SK-N-SH (cell line): ENCODE data around the gene NRP2. TPM values are rescaled to one million over a fixed set of nuclear protein-coding genes. Genes with fewer than 3 reads are reported as not detected.
A peak's percentile ranks its signal among the peaks of the same experiment; 100 is the strongest.

Experiments
- CTCF ChIA-PET: fragments of 300-600, 350-600 bp; formaldehyde crosslinking; extraction: SDS; loops from one replicate; lab custom pipeline; 2021; lab: Yijun Ruan, JAX
- POLR2A ChIA-PET: fragments of 350-600 bp; sonication (Branson Sonifier 250); formaldehyde crosslinking; extraction: SDS; loops from one replicate; lab custom pipeline; 2020; ENCODE audit warnings: antibody characterized with exemption, inconsistent platforms; lab: Yijun Ruan, JAX
- DNase-seq: peaks from one replicate; pipeline ENCODE4 v3.0.0; 2012
- H2AFZ ChIP-seq: fragments of 200-600 bp; sonication (generic); 2 replicates; pipeline ENCODE4 v1.8.1; 2016; ENCODE audit warnings: antibody characterized with exemption, mild to moderate bottlenecking, low read depth
- H3F3A ChIP-seq: fragments of 200-600 bp; sonication (generic); replicated peaks from 2 replicates; pipeline ENCODE3; 2016; ENCODE audit warnings: antibody characterized with exemption, mild to moderate bottlenecking; ENCODE audit not compliant: insufficient read depth
- H3K27ac ChIP-seq, 2 experiments: fragments of 200-500 bp in 1 of 2; fragments of 200-600 bp in 1 of 2; sonication (Bioruptor generic) in 1 of 2; sonication (generic), shearing (Covaris generic) in 1 of 2; 2 replicates each; pipeline versions ENCODE4 v1.5.1 to v1.6.1; 2014 to 2016; ENCODE audit warnings: low read depth in 2 of 2, inconsistent platforms in 1 of 2, low read length in 1 of 2, mild to moderate bottlenecking in 1 of 2, mixed read lengths in 1 of 2
- H3K27me3 ChIP-seq: fragments of 200-600 bp; sonication (generic), shearing (Covaris generic); 2 replicates; pipeline ENCODE4 v1.6.1; 2016; ENCODE audit warnings: mixed run types; ENCODE audit not compliant: insufficient read depth
- H3K36me3 ChIP-seq, 2 experiments: fragments of 200-500 bp in 1 of 2; fragments of 200-600 bp in 1 of 2; sonication (Bioruptor generic) in 1 of 2; sonication (generic) in 1 of 2; replicated peaks in 1 of 2; 2 replicates each; pipeline versions ENCODE3 to v1.5.1; 2014 to 2016; ENCODE audit warnings: low read length in 1 of 2, mild to moderate bottlenecking in 1 of 2; ENCODE audit not compliant: insufficient read depth in 2 of 2, control insufficient read depth in 1 of 2
- H3K4me1 ChIP-seq, 2 experiments: fragments of 200-500 bp in 1 of 2; fragments of 200-600 bp in 1 of 2; sonication (Bioruptor generic) in 1 of 2; sonication (generic), shearing (Covaris generic) in 1 of 2; 2 replicates each; pipeline versions ENCODE4 v1.5.1 to v1.6.1; 2014 to 2016; ENCODE audit warnings: low read depth in 1 of 2, low read length in 1 of 2, mixed run types in 1 of 2; ENCODE audit not compliant: insufficient read depth in 2 of 2, control insufficient read depth in 1 of 2
- H3K4me2 ChIP-seq: fragments of 200-600 bp; sonication (generic), shearing (Covaris generic); 2 replicates; pipeline ENCODE4 v1.6.1; 2017; ENCODE audit warnings: mixed run types
- H3K4me3 ChIP-seq, 2 experiments: fragments of 200-500 bp in 1 of 2; fragments of 200-600 bp in 1 of 2; sonication (Bioruptor generic) in 1 of 2; sonication (generic), shearing (Covaris generic) in 1 of 2; 2 replicates each; pipeline versions ENCODE4 v1.5.1 to v1.8.1; 2014 to 2016; ENCODE audit warnings: low read depth in 2 of 2, inconsistent platforms in 1 of 2, low read length in 1 of 2, mild to moderate bottlenecking in 1 of 2, mixed read lengths in 1 of 2, moderate library complexity in 1 of 2
- H3K79me2 ChIP-seq: fragments of 200-600 bp; sonication (generic); 2 replicates; pipeline ENCODE4 v1.8.1; 2017; ENCODE audit warnings: mild to moderate bottlenecking; ENCODE audit not compliant: insufficient read depth
- H3K9ac ChIP-seq: fragments of 200-600 bp; sonication (generic); 2 replicates; pipeline ENCODE4 v1.6.1; 2017; ENCODE audit warnings: mixed run types
- H3K9me2 ChIP-seq: fragments of 200-600 bp; sonication (generic); 2 replicates; pipeline ENCODE4 v1.6.1; 2017; ENCODE audit warnings: mixed run types
- H3K9me3 ChIP-seq: fragments of 200-600 bp; sonication (generic); 2 replicates; pipeline ENCODE4 v1.6.1; 2017; ENCODE audit warnings: mixed run types, mild to moderate bottlenecking, moderate library complexity
- H4K20me1 ChIP-seq: fragments of 200-600 bp; sonication (generic); 2 replicates; pipeline ENCODE4 v1.6.1; 2017; ENCODE audit warnings: mild to moderate bottlenecking, mixed run types; ENCODE audit not compliant: insufficient read depth
- CHD2 ChIP-seq: fragments of 150-350 bp; IDR thresholded peaks from 2 replicates; pipeline ENCODE4 v1.6.1; 2018; ENCODE audit warnings: low read length; ENCODE audit not compliant: partially characterized antibody
- CTCF ChIP-seq: fragments of 200-600 bp; sonication (generic); IDR thresholded peaks from 2 replicates; pipeline ENCODE4 v1.6.1; 2017; ENCODE audit warnings: antibody characterized with exemption, mild to moderate bottlenecking, moderate library complexity
- EZH2phosphoT487 ChIP-seq: fragments of 200-600 bp; sonication (generic); IDR thresholded peaks from 2 replicates; pipeline ENCODE4 v1.6.1; 2017; ENCODE audit warnings: low read depth, mixed run types, mild to moderate bottlenecking, antibody characterized with exemption, moderate library complexity, borderline replicate concordance
- FOSL2 ChIP-seq: IDR thresholded peaks from 2 replicates; pipeline ENCODE4 v1.4.0; 2012; ENCODE audit warnings: low read depth, mild to moderate bottlenecking, moderate library complexity, borderline replicate concordance
- FOXJ3 ChIP-seq: sonication (generic); formaldehyde crosslinking; IDR thresholded peaks from 2 replicates; pipeline ENCODE4 v1.5.1; 2020; ENCODE audit warnings: mild to moderate bottlenecking, missing genetic modification reagents
- IRF3 ChIP-seq: fragments of 150-350 bp; IDR thresholded peaks from 2 replicates; pipeline ENCODE4 v1.6.1; 2016; ENCODE audit warnings: mild to moderate bottlenecking, low read depth, low read length
- JUND ChIP-seq: IDR thresholded peaks from 2 replicates; pipeline ENCODE4 v1.4.0; 2012
- MAX ChIP-seq: IDR thresholded peaks from 2 replicates; pipeline ENCODE4 v1.4.0; 2012; ENCODE audit warnings: low read depth
- MXI1 ChIP-seq: IDR thresholded peaks from 2 replicates; pipeline ENCODE4 v1.6.1; 2012; ENCODE audit warnings: mild to moderate bottlenecking, low read depth, low read length, improper control_type of control experiment
- PBX3 ChIP-seq: IDR thresholded peaks from 2 replicates; pipeline ENCODE4; 2012
- RCOR1 ChIP-seq: fragments of 150-350 bp; IDR thresholded peaks from 2 replicates; pipeline ENCODE4 v1.6.1; 2017; ENCODE audit warnings: antibody characterized with exemption, low read length
- REST ChIP-seq: IDR thresholded peaks from 2 replicates; pipeline ENCODE4 v1.6.1; 2012; ENCODE audit warnings: mild to moderate bottlenecking, low read depth, low read length, moderate library complexity
- RFX5 ChIP-seq: IDR thresholded peaks from 2 replicates; pipeline ENCODE4 v1.6.1; 2012; ENCODE audit warnings: mild to moderate bottlenecking, improper control_type of control experiment, low read length
- RXRA ChIP-seq: IDR thresholded peaks from 2 replicates; pipeline ENCODE4 v1.4.0; 2012; ENCODE audit warnings: low read depth, mild to moderate bottlenecking, borderline replicate concordance
- TAF1 ChIP-seq: IDR thresholded peaks from 2 replicates; pipeline ENCODE4 v1.6.1; 2012; ENCODE audit warnings: low read depth, mild to moderate bottlenecking, low read length, moderate library complexity, borderline replicate concordance
- TCF12 ChIP-seq: IDR thresholded peaks from 2 replicates; pipeline ENCODE4 v1.4.0; 2012
- TEAD4 ChIP-seq: IDR thresholded peaks from 2 replicates; pipeline ENCODE4 v1.4.0; 2012; ENCODE audit warnings: mild to moderate bottlenecking, borderline replicate concordance; ENCODE audit not compliant: insufficient read depth
- USF1 ChIP-seq: IDR thresholded peaks from 2 replicates; pipeline ENCODE4 v1.4.0; 2012; ENCODE audit warnings: low read depth, borderline replicate concordance
- WGBS: methylation state at CpG from one replicate; pipeline ENCODE4 v1.1.6; 2017; ENCODE audit warnings: low lambda C conversion rate; 5-methylcytosine and 5-hydroxymethylcytosine counted together
- polyA plus RNA-seq, 3 experiments: library from polyadenylated mRNA; depleted of rRNA; stranded (reverse); fragments of >200 nt; gene quantifications; 2 replicates each; pipeline ENCODE4 v1.2.3, GENCODE V29; 2012

NRP2 gene
- polyA plus RNA-seq, 1 of the 3 experiments (the other 2 are of a cell fraction) = 68.8 TPM

GRCh38 chr2:205758051-205758450, 75.8 kb downstream of the NRP2 start:
- CTCF ChIA-PET = interaction anchor here (0.7 to 1.5 kb wide), 4 partner anchors 9 to 166 kb away, joined by 3 read pairs; no protein-coding TSS in a partner anchor
- peak; percentile 56 for TF ChIP-seq JUND
- TF ChIP-seq IRF3 = no peak
- no peak for TF ChIP-seq CHD2
- no peak for TF ChIP-seq CTCF
- no peak for TF ChIP-seq USF1
- peak; percentile 63 for TF ChIP-seq TCF12
- no peak for TF ChIP-seq RXRA
- TF ChIP-seq FOXJ3 (CRISPR knock-in tag) = no peak
- TF ChIP-seq RFX5 = no peak
- TF ChIP-seq REST = no peak
- peak; percentile 67; the same call in 1 of the 2 replicates for TF ChIP-seq FOSL2
- TF ChIP-seq MXI1 = no peak
- no peak for TF ChIP-seq TEAD4
- TF ChIP-seq MAX = no peak
- no peak for TF ChIP-seq RCOR1
- no peak for TF ChIP-seq EZH2phosphoT487
- no peak for TF ChIP-seq TAF1
- peak; percentile 28; the same call in 1 of the 2 replicates for TF ChIP-seq PBX3

More at GRCh38 chr2:205758051-205758450, 75.8 kb downstream of the NRP2 start:
- Histone ChIP-seq H3K36me3 (peaks cover 22 to 31% of the 10 kb centered on the region in 2 experiments), H3K4me1 (peaks cover 8 to 24% of the 10 kb centered on the region in 2 experiments; a peak in 3 of 4 replicates), H3K4me3 (no peak overlapping the region; a peak in 1 of 4 replicates), H3K9me3 (no peaks in the 10 kb centered on the region), H4K20me1 (no peaks in the 10 kb centered on the region), H3K27ac (peak overlapping the region in 1 of 2 experiments; percentile 67; a peak in 2 of 4 replicates), H3K79me2 (no peaks in the 10 kb centered on the region), H3F3A (peaks cover 10% of the 10 kb centered on the region), H3K4me2 (peak overlapping the region; percentile 14), H3K9ac (no peak overlapping the region), H3K9me2 (no peaks in the 10 kb centered on the region), H3K27me3 (no peaks in the 10 kb centered on the region), H2AFZ (no peak overlapping the region)
- no peak for DNase-seq
- POLR2A ChIA-PET = no interaction called here
- WGBS = 68% methylated on average over 4 of the region's 4 CpGs
